Measurements from ENCODE around the gene CENPO.

- no peak for TF ChIP-seq CTCF (IDR thresholded peaks at IDR 0.05)
- TF ChIP-seq POLR2A (IDR thresholded peaks at IDR 0.05), result no peak
These were observed 48.9 kb upstream of the CENPO start for GRCh38 chr2:24744356-24744755.
